NCI-H526 (cell line): ENCODE results near the gene DACH1.

ENCODE experiments used
- DNase-seq, 2 experiments: peaks; one replicate each; lab custom pipeline; 2025; lab: John Stamatoyannopoulos, UW

Gene DACH1

DNA sequence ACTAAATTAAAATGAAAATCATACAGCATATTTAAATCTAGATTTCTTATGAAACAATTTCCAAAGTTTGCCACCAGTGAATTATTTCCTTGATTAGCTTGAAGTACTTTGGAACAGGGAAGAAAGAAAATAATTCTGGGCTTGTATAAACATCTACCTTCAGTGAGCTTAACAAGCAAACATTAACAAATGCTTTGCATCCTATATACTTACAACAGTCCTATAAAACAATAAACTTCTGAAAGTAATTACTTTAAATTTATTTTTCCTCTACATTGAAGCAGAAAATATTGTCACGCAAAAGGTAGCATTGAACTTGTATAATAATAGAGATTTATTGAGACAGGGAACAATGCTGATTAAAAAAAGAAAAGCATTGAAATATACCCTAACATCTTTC, 164.8 kb downstream of the DACH1 start:
- DNase-seq: no peak

DNA sequence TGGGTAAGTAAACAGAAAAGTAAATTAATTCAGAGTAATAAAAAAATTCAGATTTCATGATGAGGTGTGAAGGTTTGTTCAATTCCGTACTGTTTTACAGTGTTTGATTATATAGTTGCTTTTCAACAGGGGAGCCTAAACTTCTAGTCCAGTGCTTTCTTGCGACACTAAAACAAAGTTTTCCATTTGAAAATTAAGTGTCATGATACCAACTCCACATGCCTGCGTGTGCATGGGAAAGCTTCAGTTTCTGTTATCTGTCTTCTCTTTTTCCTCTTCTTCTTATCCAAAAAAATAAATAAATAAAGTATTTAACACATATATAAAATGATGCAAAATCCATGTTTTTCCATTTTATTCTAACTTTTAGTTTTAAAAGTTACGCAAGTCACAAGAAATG, 165.3 kb downstream of the DACH1 start:
- no peak for DNase-seq

DNA sequence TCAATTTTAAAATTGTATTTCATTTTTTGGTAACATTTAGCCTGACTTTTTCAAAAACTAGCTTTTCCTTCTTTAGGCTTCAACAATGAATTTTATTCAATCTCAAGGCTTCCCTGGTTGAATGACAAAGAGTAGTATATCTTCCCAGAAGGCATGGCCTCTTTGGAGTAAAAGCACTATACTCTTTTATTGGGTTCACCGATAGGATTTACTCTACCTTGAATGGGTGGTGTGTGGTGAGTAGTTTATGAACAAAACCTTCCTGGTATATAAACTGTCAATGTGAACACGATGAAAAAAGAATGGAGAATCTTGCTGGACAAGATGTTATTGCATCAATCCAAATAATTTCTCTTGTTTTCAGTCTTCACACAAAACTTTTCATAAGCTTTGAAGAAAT, 167.7 kb downstream of the DACH1 start:
- DNase-seq: no peak

DNA sequence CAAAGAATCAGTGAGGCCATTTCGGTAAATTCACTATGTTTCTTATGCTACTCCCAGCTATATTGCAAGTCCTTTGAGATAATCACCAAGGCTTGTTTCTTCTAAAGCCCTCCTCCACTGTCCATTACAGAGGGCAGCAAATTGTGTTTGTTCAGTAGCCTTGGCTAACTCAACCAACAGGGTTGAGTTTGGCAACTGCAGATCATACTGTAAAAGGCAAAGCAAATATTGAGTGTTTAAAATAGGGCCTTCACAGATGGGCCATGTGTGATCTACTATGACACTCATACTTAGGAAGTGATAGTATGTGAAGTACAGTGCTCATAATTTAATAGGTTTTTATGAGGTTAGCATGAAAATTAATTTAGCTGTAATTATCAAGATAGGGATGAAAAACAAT, 171.3 kb downstream of the DACH1 start:
- DNase-seq: no peak

DNA sequence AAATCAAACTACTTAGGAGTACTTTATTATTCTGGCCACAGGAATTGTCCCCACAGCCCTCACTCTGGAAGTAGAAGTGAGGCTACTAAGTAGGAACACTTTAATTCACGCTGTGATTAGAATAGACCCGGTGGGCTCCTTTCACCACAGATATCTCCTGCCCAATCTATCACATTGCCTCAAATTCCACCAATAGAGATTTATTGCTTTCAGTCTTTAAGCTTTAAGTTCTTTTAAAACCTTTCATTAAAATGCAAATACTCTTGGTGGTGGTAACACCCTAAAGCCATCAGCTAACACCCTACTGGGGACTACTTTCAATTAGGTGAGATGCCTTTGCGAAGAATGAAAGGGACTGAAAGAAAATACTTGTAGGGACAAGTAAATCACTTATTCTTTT, 181.9 kb downstream of the DACH1 start:
- no peak for DNase-seq

DNA sequence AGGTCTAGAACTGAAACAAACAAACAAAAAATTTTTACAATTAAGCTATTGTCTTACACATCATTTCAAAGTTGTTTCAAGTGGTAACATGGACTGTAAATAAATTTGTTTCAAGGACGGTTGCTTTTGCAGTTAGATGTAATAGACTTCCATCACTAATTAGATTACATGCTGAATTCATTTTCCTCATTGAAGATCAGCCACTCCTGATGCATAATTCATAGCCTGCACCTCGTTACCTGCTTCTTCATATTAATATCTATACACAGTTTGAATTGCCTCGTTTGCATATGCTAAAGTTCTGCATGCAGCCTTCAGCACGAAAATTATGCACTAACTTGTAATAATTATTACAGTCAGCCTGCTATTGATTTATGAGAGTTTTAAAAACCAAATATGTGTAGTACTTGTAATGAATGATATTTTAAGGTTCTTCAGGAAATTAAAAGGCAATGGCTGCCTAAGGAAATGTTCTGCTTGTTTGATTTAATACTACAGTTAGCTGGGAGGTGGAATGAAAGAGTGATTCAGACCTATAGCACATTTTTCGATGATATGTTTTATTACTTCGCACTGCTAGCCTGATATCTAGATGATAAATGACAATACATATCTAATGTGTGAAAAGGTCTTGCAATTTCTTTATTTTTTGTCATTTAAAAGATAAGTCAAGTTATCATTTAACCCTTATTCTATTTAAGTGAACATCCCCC, 184.9 kb downstream of the DACH1 start:
- peak; percentile 35 to 58 for DNase-seq

DNA sequence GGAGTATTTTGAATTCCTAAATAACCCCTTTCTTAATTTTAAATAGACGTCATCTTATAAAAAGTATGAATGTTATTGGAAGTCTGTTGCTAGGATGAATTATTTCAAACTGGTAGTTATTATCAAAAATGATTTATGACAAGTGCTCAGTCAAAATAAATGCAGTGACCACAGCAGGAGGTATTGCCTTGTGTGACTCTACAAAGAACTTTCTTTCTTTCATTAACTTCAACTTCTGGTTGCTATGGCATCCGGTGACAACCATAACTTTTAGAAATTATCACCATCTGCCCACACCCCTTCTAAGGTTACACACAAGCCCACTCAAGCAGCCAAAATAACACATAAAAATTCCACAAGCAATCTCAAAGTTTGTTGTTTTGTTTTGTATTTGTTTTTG, 189.9 kb downstream of the DACH1 start:
- DNase-seq: no peak

DNA sequence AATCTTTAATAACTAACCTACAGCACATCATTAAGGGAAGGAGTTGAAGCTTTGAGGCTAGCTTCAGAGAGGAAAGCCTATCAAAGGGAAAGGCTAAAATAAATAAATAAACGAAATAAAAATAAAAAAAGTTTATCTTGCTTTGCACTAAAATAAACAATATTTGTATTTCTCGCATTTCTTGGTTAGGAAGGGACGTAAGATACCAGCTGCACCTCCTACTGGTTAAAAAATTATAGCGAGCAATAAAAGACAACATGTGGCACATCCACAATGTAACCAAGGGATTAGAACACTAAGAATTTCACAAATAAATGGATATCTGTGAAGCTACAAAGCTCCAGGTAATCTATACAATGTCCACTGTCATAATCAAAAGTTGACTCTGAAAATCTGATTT, 194.5 kb downstream of the DACH1 start:
- DNase-seq: peak in 1 of 2 experiments; percentile 22

DNA sequence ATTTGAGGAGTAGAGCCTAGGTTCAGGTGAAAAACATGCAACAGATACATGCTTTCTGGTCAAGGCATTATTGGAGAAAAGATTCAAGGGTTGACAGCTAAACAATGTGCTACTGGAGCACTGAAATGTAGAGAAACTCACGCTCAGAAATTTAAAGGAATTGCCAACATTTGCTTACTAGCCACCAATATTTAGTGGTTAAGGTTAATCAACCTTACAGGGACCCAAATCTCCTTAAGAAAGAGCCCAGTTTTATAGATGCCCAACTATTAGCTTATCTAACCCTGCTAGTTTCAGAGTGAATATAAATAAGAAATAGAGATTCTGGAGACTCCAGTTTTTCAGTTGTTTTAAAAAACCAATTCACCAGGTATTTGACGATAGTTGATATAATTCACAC, 203.6 kb downstream of the DACH1 start:
- no peak for DNase-seq

DNA sequence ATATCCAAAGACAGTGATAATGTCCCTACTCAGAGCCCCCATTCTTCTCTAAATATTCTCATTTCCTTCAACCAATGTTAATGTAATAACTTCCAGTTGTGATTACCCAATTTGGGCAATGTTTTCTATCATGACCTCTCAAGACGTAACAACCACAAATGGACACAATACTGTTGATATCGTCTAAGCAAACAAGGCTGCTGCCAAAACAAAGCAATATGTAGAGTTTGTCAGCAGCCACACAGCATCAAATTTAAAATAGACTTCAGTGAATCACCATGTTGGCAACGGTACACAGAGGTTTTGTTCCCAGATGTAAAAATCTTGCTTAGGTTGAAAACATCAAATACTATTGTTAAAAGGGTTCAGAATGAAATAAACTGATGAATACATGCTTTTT, 205.1 kb downstream of the DACH1 start:
- no peak for DNase-seq

DNA sequence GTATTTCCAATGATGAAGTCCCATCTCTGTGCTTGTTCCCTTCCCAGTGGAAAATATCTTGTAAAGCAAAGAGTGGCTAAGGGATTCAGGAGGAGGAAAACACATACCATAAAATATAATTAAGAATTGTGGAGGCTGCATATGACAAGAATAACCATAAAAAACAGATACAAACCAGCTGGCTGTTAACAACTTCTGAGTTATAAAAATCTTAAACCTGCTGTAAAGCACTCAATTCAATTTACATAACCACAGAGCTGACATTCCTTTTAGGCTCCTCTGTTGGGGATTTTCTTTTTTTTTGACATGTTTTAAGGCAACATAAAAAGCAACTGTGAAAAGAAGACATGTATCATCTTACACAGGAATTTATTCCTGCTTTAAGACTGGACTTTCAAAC, 207.6 kb downstream of the DACH1 start:
- no peak for DNase-seq

DNA sequence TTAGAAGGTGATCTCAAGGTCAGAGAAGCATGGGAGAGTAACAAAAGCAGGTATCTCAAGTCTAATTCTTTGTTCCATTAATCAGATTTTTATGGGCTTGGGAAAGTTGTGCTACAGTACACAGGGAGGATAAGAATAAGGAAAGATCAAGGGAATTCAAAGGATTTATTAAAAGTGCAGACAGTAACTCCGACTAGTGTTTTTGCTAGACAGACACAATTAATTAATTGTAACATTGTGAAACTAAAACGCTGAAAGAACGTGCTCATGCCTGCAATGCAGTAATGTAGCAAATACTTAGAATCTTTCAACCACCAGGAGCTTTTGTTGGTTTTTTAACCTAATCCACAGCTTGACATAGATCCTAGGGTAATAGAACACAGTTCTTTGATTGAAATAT, 221.5 kb downstream of the DACH1 start:
- no peak for DNase-seq

DNA sequence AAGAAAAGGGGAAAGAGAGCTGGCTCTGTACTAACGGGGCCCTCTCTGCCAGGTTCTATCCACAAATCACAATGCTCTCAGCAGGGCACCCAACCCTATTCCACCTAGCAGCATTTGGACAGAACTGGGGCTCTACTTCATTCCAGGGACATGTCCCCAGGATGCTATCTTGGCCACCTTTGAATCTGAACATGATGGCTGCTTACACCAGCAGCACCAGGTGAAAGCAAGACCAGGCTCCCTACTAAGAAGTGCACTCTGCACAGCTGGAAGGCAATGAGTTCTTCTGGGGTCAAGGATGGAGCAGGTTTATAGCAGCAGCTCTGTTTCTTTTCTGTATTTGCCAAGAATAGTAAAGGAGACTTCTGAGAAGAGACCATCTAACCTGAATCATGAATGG, 222.4 kb downstream of the DACH1 start:
- no peak for DNase-seq

DNA sequence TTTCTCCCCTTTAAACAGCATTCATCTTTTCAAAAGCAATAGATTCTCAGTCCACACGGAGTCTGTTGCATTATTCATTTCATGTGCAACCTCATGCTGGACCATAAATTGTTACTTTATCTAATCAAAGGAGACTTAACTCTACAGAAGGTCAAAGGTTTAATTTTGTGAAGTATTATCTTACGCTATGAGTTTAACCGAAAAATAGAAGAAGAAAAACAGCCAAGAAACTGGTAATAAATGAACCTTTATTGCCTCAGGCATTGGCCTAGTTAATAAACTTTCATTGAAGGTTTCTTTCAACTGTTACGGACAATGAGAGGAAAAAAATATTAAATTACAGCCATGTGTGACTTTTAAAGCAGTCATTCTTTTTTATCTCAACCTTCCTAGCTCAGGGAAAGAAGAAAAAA, 223.6 kb downstream of the DACH1 start:
- DNase-seq: no peak

DNA sequence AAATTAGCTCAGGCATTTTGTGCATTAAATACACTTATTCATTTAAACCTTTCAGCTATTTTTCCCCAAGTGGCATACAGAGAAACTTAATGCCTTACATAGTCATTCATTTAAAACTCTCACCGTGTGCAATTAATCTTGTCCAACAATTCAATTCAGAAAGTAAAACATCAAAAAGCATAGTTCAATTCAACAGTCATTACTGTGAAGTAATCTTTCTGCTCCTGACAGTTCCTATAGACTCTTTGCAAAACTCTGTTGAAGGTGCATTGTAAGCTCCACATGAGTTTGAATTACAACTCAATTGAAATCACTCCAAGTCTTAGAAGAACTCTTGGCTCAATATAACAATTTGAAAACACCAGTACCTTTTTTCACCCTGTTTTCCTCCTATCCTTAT, 228.3 kb downstream of the DACH1 start:
- no peak for DNase-seq

DNA sequence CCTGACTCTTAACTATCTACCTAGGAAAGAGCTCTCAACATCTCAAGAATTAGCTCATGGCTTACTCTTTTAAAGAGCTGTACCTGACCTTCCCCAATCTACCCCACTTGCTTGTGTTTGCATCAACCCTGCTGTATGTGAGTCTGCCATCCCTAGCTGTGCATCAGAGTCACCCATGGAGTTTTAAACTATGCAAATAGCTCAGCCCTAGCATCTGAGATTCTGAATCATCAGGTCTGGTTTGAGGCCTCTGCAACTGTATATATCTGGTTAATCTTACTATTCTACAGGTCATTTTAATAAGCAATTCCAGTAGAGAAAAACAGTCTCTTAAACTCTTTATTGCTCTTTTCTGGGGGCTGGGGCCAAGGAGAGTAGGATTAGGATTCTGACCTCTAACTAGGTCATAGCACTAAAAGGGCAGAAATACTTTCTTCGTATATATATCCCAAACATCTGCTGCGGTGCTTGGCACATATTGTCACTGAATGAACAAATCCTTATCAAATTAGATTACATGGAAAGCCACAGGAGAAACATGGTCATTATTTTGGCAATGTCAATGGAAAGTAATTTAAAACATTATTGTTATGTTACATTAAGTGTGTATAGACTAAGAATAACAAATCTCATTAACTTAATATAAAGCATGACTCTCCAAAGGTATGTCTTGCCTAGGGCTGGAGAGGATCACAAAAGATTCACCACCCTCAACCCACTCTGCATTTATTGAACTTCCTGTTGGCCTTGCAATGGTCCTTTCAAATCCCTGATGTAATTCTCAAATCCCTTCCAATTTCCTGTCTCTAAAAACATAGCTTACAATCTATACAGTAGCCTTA, 232.2 kb downstream of the DACH1 start:
- peak; percentile 35 to 63 for DNase-seq

DNA sequence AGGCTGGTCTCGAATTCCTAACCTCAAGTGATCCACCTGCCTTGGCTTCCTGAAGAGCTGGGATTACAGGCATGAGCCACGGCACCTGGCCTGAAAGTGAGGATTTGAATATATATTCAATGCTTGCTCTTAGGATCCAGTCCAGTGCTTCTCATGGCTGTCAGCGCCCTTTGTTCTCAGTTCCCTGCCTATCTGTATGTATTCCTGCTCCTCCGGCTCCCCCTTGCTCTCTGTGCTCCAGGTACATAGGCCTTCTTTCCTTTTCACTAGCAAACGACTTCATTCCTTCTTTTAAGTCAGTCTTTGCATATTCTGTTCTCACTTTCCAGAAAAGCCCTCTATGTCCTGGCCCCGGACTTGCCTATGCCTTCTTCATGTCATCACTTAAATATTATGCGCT, 232.8 kb downstream of the DACH1 start:
- peak; percentile 81 to 91 for DNase-seq

DNA sequence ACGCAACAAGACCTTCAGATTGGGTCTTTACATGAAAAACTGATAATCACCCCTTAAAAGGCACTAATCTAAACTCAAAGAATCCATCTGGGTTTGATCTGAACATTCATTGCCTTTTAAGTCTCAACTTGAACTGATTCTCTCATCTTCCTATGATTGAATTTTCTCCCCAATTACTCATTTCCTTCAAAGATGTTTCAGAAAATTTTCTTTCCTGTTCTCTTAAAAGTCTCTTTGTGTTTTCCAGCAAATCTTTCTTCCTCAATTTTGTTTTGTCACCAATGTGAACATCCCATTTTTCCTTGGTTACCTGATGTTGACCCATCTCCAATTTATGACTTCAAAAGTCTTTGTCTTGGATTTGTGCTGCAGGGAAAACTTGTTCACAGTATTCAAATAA, 234.3 kb downstream of the DACH1 start:
- DNase-seq: no peak

DNA sequence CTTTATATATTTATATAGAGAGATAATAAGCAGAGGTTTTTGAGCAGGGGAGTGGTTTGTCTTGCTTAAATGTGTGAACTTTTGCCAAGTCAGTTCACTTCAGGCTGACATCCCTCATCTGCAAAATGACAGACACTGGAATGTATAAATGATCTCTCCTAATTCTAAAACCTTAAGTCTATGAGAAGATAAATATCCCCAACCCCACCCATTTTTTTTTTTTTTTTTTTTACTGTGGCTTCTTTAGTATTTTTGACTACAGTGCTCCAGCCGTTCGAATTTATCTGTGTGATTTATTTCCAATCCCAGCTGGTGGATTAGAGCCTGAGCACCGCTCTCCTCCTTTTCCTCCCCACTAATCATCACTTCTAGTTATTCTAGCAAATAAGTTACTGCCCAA, 234.8 kb downstream of the DACH1 start:
- no peak for DNase-seq

DNA sequence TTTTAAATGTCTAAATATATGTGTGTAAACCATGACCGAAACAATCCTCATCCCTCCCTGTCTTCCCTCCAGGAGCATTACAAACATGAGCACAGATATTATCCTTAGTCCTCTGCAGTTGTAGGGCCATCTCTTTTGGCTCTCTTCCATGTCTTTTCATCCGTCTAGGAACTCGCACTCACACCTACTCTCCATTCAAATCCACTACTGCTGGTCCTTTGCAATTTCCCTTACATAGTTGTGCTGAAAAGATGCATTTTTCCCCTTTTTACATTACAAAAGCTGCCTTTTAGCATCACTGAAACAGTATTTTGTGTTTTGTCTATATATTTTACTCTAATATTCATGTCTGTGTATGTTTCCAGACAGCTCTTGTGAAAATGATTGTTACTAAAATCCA, 237.8 kb downstream of the DACH1 start:
- no peak for DNase-seq

DNA sequence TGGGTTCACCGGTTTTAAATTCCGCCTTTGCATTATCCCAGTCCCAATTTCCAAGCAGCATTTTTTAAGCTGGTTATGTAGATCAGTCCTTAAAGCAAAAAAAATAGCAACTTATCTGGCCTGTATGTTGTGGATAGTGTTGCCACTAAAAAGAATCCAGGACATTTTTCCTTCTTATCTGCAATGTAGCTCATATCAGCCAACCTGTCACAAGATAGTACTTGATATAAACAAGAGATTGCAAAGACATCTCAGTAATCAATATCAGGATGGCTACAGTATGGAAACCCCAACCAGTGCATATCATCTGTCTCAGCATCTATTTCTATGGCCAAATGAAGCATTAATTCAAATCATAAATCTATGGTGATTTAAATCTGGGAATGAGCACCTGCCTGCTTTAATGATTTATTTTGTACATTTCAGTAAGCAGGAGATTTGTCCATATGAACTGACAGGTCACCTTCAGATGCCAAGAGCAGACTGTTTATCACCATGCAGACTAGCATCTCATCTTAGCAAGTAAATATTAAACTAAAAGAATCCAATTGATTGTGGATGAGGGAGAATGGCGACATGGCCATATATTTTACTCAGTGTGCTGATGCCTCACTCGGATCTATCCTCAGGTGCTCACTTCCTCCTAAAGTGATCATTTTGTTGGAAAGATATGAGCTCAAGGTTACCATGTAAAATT, 240.4 kb downstream of the DACH1 start:
- no peak for DNase-seq

DNA sequence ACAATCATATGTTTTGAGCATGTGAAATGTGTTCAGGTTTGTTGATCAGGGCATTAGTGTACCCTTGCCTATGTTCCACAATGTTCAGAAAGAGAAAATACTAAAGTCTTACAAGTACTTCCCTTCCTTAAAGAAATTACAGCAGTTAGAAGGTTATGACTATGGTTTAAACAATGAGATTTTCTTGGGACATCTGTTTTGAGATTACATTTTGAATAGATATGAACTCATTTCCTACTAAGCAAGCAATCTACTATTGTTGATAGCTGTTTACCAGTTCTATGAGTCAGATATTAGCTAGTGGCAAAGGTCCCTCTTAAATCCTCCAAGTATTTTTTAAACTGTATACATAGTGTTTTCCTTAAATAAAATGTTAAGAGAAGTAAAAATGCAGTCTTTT, 241.3 kb downstream of the DACH1 start:
- DNase-seq: no peak
